ENCODE results near the gene ACSF3.
"Not testable (repeated sequence)": the region's sequence is repeated elsewhere in the genome, so short reads cannot be mapped to it uniquely, and the experiment has no call there.

ACSF3 gene

DNA sequence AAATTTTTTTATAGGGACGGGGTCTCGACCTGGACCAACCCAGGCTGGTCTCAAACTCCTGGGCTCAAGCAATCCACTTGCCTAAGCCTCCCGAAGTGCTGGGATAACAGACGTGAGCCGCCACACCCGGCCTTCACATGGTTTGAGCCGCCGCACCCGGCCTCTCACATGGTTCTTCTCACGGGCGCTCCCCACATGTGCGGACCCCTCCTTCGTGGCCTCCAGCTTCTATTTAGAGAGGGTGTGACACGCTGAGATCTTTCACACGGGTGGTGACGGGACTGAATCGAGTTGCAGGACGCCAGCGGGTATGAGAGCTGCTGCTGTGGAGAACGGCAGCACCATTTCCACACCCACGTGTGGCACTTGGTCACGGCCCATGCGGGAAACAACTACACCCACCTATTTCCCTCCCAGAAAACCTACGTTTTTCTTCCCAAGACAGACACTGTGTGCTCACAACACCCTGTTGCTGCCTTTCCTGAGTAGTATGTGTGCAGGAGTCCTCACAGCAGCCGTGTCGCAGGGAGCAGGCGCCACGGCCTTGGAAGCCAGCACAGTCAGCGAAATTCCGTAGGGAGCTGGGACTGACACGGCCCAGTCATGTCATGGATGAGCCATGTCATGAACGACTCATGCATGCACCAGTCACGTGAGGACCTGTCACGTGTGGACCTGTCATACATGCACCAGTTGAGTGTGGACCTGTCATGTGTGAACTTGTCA lies 20.1 kb upstream of the ACSF3 start:
- no peak for DNase-seq

DNA sequence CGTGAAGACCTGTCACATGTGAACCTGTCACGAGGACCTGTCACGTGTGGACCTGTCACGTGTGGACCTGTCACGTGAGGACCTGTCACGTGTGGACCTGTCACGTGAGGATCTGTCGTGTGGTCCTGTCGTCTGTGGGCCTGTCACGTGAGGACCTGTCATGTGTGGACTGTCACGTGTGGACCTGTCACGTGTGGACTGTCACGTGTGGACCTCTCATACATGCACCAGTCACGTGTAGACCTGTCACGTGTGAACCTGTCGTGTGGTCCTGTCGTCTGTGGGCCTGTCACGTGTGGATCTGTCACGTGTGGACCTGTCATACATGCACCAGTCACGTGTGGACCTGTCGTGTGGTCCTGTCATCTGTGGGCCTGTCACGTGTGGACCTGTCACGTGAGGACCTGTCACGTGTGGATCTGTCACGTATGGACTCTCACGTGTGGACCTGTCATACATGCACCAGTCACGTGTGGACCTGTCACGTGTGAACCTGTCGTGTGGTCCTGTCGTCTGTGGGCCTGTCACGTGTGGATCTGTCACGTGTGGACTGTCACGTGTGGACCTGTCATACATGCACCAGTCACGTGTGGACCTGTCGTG lies 19.5 kb upstream of the ACSF3 start:
- not testable (repeated sequence) for DNase-seq

DNA sequence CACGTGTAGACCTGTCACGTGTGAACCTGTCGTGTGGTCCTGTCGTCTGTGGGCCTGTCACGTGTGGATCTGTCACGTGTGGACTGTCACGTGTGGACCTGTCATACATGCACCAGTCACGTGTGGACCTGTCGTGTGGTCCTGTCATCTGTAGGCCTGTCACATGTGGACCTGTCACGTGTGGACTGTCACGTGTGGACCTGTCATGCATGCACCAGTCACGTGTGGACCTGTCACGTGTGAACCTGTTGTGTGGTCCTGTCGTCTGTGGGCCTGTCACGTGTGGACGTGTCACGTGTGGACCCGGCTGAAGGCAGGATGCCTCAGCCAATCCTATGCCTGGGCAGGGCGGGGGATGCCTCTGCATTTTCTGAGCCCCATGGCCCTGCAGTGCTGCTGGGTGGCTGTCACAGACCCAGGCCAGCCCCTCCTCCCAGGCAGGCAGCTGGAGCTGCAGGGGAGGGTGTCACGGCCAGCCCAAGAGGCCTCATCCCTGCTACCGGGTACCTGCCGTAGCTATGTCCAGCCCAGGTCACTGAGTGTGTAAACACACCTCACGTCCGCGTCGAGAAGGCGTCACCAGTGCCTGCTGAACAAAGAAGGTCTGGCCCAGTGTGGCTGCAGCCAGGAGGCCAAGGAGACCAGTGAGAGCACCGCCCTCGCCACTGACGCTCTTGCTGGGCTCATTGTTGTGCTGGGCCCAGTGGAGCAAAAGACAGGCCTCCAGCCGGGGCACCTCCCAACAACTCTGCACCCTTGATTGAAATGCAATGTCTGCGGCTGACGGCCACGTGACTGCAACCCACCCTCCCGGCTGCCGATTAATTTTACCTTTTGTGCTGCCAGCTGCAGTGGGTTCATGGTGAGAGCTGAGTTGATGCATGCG lies 18.6 kb upstream of the ACSF3 start:
- no peak for DNase-seq

DNA sequence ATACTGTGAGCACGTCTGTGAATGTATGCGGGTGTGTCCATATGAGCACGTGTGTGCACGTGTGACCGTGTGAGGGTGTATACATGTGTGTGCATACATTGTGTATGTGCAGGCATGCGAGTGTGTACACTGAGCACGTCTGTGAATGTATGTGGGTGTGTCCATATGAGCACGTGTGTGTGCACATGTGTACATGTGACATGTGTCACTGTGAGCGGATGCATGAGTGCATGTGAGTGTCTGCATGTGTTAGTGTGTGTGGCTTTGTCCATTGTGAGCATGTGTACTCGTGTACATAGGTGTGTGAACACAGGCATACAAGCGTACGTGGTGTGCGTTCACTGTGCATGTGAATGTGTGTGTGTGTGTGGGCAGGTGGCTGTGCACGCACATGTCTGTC lies 17.5 kb upstream of the ACSF3 start:
- no peak for DNase-seq

DNA sequence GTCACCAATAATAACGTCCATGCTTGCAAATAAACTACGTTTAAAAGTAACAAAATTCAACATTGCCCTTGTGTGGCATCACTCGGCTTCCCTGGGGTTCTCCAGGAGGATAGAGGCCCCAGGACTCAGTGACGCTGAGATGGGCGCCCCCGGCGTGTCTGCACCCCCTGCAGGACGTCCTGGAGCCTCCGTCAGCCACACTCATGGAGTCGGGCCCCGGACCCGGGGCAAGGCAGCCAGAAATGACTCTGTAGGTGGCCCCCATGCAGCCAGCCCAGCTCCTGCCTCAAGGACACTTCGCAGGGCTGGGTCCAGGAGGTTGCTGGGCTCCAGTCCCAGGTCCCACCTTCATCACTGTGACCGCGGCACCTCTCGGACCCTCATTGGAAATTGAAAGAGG lies 16.6 kb upstream of the ACSF3 start:
- no peak for DNase-seq

DNA sequence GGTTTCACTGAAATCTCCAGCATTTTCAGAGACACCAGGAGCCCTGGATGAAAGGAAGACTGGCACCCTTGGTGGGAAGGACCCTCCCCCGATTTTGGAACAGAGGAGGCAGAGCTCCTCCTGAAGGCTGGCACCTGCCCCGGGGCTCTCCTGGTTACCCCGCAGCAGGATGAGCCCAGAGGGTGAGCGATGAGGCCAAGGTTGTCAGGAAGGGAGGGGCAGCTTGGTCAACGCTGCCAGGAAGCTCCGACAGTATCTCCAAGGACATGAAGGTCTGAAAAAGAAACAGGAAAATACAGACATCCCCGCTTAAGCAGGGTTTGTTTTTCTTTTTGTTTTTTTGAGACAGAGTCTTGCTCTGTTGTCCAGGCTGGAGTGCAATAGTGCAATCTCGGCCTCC lies 15.5 kb upstream of the ACSF3 start:
- no peak for DNase-seq

DNA sequence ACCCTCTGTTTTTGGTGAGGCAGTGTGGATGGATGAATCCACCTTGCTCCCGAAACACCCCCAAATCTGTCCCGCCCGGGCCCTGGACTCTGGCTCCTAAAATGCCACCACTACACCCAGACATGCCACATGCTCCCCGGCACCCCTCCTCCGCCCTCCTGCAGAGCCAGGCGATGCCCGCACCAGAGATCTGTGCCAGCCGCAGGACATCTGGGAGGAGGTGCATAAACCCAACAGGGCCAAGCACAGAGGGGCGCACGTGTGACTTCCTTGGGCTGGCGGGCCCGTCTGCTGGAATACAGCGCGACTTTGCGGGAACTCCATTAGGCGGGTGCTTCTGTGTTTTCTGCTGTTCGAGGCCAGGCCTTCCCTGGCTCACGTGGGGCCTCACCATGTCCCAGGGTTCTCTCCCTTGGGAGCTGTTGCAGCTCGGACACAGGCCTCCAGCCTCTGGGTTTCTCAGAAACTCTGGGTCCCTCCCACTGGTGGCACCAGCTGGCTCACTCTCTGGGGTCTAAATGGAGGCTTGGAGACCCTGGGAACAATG lies 14.1 kb upstream of the ACSF3 start:
- DNase-seq: no peak

DNA sequence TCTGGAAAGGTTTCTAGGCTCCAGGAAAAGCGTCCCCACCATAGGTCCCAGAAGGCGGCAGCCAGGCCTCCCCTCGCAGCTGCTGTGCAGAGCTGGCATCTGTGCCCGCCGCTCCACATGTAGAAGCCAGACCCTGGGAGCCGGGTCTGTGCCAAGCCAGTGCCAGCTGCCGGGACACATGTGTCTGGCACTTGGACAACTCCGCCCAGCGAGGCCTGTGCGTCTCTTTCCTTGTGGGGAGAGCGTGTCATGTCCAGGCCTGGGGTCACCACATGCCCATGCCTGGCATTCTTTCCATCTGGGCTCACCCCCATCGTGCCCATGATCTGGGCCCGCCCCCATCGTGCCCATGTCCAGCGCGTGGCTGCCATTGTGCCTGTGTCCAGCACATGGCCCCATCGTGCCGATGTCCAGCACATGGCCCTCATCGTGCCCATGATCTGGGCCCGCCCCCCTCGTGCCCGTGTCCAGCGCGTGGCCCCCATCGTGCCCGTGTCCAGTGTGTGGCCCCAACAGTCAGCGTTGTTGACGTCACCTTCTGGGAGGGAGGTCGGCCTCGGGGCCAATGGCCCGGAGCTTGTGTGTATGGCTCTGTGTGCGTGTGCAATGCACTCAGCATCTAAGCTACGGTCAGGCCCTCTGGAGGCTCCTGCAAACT lies 13.3 kb upstream of the ACSF3 start:
- no peak for DNase-seq

DNA sequence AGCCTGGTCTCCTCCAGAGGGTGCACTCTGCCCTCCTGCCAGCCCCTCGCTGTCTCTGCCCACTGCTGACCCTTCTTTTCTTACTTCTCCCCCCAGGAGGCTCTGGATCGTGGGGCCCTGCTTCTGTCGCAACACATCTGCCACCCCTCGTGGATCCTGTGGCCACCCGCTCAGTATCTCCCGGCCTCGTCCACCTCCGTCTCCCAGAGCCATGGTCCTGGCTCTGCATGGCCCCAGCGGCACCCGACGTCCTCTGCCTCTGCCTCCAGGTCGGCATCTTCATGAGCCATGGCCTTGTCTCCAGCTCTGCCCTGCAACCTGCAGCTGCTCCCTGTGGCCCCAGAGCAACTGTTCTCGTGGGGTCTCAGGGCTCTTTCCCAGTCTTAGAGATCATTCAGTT lies 12.1 kb upstream of the ACSF3 start:
- DNase-seq: no peak

DNA sequence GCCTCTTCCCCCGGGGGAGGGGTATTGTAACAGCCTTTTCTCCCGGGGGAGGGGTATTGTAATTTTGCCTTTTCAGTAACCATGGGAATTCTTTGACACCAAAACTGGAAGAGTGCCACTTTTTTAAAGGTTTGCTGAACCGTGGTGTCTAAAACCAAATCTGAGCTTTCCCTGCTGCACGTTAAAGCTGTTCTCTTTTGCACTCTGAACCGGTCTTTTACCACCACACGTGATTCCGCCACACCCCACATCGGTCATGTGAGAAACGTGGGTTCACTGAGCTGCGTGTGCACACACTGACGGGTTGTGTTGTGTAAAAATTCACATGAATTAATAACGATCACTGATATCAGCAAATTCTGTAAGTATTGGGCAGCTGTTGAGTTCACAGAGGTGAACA lies 9.2 kb upstream of the ACSF3 start:
- DNase-seq: peak; percentile 53

DNA sequence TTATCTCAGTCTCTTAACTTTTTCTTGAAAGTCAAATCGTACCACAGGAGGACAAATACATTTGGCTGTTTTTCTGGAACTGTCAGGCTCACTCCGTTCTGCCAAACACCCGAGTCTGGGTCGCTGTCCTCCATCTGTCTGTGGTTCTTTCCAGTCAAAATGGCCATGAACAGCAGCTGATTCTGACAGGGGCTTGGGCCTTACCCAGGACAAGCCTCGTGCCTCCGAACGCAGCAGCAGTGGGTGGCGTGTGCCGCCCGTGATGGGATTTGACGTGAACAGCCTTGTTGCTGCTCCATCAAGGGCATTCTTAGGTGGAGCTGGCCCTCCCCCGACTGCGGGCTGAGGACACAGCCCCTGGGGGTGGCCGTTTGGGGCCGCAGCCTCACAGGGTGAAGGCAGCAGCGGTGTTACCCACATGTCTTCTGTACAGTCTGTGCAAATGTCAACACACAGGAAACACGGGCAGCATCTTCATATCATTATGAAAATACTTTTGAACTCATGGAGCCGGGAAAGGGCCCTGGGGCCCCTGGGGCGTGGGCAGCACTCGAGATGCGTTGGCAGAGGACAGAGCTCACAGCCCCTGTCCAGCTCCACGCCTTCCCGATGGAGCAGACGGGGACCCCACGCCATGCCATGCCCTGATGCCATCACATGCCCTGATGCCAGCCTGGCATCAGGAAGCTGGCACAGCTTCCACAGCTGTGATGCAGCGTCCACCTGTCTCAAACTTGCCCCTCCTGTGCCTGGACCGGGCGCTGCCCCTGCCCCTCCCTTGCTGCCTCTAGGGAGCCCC lies 8.6 kb upstream of the ACSF3 start:
- DNase-seq: no peak

DNA sequence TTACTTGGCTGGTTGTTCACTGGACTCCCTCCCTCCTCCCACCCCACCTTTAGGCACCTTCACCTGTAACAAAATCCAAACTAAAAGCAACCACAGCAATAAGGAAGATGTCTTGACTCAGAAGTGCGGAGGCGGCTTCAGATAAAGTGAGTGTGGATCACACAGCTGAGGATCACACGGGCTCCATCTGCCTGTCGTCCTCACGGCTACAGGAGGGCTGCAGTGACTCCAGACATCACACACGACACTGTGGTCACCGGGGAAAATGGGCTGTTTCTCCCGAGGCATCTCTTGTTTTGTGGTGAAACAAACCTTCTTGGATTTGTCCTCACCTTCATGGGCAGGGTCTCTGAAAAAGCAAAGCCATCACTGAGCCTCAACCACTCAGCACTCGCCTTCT lies 7.9 kb upstream of the ACSF3 start:
- no peak for DNase-seq

DNA sequence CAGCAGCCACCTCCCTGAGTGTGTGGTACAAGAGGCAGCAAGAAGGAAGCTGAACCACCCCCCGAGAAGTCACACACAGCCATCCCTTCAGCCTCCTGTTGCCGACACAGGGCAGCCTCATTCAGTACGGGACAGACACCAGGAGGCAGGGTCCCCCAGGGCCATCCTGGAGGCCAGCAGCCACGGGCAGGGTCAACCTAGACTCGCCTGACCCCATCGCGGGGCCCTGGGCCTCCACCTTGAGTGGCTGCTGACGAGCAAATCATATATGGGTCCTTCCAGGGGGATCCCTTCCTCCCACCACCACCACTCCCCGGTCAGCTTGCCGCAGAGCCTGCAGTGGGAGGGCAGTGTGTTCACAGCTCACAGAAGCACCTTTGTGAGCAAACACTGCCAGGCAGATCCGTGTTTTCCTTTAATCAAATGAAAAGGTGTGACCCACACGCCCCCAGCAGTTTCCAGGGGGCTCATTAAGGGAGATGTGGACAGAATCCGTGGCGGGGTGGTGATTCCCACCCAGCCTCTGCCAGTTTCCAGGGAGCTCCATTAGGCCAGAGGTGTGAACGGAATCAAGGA lies 5.6 kb upstream of the ACSF3 start:
- no peak for DNase-seq

DNA sequence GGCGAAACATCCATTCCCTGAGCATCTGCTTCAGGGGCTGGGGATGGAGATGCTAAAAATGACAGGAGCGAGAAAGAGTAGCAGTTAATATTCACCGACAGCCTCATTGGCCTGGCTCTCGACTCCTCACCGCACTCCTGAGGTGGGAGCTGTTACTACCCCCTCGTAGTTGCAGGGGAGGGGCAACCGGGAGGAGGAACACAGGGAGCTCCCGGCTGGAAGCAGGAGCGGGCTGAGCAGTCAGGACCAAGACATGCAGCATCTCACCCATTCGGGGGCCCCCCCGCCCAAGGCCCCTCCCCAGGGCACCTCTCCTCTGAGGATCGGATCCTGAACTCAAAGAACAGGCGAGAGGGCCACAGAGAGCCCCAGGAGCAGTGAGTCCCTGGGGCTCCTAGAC lies 4.5 kb upstream of the ACSF3 start:
- no peak for DNase-seq

DNA sequence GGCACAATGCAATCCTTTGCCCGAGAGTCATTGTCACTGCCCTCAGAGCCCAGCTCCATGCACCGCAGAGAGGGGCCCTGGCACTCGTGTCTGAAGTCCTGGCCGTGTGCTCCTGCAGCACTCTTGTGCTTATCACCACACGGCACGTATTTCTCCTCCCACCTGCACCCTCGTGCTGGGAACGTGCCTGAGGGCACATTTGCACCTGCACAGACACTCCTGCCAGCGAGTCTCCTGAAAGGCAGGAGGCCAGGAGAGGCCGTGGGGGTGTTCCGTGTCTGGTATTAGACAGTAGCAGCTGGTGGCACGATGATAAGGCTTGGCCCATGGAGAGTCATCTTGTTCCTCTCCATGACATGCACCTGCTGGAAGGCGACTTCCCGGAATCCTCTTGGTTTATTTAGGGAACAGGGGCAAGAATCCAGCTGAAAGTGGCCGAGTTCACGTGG lies 3.4 kb upstream of the ACSF3 start:
- DNase-seq: no peak

DNA sequence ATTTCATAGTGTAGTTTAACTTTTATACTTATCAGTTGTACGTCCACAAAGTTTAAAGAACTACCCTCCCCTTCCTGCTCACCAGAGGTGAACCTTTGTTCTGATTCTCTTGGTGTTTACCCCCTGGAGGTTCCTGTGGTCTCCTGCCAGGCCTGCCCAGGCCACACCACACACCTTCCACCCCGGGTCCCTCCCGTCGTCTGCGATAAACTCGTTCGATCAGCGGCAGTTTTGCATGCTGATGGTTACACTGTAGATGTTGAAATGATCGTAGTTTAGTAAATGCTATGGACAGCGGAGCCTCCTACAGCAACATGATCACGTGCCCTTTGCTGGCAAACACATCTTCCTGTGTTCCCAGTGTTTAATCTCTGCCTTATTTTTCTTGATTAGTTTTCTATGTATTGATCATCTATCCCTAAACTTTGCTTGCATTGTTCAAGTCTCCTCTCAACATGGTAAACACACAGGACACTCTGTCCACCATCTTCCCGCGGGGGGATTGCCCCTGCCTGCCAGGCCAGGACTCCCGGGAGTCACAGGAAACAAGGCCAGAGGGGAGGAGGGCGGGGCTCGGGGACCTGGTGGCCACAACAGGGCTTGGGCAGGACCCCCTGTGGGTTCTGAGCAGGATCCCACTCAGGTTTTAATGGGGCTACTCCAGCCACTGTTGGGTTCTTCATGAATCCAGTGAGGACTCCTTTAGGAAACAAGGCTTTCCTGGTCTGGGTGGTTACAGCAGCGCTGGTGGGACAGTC lies 2.8 kb upstream of the ACSF3 start:
- no peak for DNase-seq

DNA sequence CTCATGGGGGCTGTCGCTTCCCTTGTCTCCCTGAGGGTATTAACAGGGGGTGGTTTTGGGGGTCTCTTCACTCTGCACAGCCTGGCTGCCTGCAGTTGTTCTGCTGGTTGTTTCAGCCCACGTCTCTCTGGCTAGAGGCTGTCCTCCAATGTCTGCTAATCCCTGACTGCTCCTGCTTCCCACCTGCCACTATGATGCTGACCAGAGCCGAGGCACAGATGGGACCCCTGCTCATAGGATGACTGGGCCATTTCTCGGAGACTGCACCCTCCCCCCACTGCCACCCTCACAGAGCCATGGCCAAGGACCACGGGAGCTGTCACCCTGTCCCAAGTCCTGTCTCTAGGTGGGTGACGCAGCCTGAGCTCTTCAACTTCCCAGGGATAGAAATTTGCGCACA lies 1.6 kb upstream of the ACSF3 start:
- DNase-seq: no peak

DNA sequence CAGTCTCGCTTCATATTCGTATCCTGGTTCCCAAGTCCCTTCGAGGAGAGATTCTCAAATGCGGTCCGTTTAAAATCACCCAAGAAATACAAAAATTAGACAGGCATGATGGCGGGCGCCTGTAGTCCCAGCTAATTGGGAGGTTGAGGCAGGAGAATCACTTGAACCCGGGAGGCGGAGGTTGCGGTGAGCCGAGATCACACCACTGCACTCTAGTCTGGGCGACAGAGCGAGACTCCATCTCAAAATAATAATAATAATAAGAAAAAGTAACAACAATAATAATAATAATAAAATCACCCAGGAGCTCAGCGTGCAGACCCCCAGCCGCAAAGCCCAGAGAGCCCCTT lies 425 bp upstream of the ACSF3 start:
- not testable (repeated sequence) for DNase-seq

DNA sequence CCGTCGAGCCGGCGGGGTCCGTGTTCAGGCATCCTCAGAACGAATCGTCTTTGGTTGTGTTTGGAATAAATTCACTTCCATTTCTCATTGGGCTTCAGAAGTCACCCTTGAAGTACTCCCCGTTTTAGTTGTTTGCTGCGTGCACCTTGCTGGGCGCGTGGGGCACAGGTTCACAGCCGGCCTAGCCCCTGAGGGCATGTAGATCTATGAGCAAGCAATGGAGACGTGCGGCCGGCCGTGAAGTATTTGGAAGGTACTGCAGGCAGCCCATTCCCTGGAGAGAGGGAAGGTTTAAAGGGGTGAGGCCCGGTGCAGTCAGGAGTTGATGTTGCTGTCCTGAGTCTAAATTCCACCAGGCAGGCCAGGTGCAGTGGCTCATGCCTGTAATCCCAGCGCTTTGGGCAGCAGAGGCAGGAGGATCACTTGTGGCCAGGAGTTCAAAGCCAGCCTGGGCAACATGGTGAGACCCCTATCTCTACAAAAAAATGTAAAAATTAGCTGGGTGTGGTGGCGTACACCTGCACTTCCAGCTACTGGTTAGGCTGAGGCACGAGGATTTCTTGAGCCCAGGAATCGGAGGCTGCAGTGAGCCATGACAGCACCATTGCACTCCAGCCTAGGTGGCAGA lies 714 bp downstream of the ACSF3 start:
- peak; percentile 10 for DNase-seq

DNA sequence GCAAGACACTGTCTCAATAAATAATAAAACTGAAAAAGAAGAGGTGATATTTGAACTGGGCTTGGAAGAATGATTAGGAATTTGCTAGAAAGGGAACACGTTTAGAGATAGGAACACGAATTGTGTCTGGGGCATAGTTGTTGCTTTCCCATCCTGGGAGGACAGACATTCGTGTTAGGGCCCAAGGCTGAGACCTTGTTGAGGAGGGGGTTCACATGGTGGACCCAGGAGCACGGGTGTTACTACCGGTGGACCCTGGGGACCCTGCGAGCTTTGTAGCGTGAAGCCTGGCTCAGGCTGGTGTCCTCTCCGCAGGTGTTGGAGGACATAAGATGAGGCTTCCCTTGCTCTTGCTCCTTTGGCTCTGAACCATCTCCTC lies 1.2 kb downstream of the ACSF3 start:
- no peak for DNase-seq

DNA sequence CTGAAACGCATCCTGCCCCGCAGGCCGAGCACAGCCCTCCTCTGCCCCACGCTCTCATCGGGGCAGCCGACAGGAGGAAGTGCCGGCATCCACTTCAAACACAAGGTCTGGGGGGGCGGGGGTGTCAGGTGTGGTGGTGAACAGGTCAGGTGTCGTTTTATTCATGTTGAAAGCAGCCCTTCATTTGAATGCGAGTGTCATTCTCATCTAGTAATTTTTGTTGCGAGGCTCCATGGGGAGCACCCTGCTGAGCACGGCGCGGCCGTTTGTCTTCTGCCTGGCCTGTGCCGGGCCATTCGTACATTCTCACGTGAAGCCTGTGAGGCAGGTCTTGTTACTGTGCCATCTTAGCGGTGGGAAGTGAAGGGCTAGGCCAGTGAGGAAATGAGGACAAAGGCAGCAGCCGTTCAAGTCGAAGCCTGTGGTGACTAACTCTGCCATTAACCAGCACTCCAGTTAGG lies 1.9 kb downstream of the ACSF3 start:
- no peak for DNase-seq

All from CD4-positive, alpha-beta T cell treated with Interleukin-21 for 1 hour (primary cell).